Astrocyte of the cerebellum (primary cell): ENCODE results near the gene FYN.

Experiments used
- DNase-seq: peaks from one replicate; pipeline ENCODE4 v3.0.0-alpha.2; 2011; ENCODE audit warnings: low read depth
- H3K4me3 ChIP-seq: 2 replicates; pipeline ENCODE4 v1.5.1; 2011; ENCODE audit warnings: mild to moderate bottlenecking, low read depth, low read length, moderate library complexity
- in situ Hi-C: cut with HindIII; loops from 2 replicates; pipeline ENCODE4 v1.10.0; 2017; ENCODE audit warnings: low sequenced_read_pairs
- TF ChIP-seq, protein P1 (sequence below): IDR thresholded peaks from 2 replicates; pipeline ENCODE4 v1.5.1; 2012; ENCODE audit warnings: low read length, low read depth, moderate library complexity, mild to moderate bottlenecking; ENCODE audit errors: missing control alignments

Gene FYN

DNA sequence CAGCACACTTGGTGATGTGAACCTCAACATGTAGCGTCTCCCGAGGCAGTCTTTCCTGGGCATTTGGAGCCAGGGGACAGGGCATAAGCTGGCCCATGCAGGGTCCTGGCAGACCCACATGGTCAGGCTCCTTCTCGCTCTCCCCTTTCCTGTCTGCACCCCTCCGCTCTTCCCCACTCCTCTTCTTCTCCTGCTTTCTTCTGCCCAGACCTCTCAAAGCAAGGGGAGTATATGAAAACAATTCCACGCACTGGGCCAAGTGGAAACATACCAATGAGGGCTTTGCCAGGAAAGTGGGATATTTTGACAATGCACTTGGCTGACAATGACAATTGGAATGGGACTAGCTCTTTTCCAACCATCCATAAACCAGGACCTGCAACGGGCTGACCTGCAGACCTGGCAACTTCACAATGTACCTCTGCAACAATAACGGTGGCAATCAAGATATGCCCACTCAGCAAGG, 208.7 kb downstream of the FYN start:
- no peak for DNase-seq
- in situ Hi-C loops: no loop called here
- TF ChIP-seq, protein P1, sequence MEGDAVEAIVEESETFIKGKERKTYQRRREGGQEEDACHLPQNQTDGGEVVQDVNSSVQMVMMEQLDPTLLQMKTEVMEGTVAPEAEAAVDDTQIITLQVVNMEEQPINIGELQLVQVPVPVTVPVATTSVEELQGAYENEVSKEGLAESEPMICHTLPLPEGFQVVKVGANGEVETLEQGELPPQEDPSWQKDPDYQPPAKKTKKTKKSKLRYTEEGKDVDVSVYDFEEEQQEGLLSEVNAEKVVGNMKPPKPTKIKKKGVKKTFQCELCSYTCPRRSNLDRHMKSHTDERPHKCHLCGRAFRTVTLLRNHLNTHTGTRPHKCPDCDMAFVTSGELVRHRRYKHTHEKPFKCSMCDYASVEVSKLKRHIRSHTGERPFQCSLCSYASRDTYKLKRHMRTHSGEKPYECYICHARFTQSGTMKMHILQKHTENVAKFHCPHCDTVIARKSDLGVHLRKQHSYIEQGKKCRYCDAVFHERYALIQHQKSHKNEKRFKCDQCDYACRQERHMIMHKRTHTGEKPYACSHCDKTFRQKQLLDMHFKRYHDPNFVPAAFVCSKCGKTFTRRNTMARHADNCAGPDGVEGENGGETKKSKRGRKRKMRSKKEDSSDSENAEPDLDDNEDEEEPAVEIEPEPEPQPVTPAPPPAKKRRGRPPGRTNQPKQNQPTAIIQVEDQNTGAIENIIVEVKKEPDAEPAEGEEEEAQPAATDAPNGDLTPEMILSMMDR: no peak
- no peak overlapping the region for H3K4me3 ChIP-seq

DNA sequence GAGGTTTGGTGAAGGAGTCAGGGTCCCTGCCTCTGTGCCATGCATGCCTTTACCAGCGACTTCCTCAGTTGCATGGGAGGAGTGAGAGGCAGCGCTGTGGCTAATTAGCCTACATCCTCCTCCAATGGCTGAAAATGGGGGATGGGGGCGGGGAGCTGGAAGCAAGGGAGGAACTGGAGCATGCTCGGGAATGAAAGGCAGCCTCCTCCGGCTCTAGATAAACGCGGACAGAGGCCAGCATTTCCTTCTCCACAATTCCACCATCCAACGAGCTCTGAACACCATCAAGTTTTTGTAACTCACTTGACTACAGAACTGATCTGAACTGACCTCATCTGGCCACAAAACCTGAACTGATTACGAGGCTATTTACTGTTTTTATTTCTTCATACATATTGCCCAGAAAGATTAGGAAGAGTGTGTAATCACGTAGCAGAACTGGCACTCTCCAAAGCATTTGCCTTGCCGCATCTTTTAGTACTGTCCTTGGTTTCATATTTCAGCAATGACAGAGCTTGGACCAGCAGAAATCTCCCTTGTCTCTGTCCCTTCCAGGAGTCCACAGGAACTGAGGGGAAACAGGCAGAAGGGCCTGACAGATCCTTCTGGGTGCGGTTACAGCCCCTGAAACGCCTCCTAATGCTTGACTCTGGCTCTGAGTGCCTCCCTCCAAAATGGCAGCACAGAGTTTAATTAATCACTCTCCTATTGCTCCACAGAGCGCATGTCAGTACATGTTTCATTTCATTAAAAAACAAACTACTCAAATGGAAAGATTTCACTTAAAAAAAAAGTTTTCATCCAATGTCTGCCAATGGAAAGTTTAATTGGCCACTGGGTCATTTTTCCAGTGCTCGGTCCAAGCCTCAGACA, 209.3 kb downstream of the FYN start:
- no peak overlapping the region for H3K4me3 ChIP-seq
- DNase-seq: no peak
- TF ChIP-seq, protein P1: no peak
- in situ Hi-C loops: no loop called here

DNA sequence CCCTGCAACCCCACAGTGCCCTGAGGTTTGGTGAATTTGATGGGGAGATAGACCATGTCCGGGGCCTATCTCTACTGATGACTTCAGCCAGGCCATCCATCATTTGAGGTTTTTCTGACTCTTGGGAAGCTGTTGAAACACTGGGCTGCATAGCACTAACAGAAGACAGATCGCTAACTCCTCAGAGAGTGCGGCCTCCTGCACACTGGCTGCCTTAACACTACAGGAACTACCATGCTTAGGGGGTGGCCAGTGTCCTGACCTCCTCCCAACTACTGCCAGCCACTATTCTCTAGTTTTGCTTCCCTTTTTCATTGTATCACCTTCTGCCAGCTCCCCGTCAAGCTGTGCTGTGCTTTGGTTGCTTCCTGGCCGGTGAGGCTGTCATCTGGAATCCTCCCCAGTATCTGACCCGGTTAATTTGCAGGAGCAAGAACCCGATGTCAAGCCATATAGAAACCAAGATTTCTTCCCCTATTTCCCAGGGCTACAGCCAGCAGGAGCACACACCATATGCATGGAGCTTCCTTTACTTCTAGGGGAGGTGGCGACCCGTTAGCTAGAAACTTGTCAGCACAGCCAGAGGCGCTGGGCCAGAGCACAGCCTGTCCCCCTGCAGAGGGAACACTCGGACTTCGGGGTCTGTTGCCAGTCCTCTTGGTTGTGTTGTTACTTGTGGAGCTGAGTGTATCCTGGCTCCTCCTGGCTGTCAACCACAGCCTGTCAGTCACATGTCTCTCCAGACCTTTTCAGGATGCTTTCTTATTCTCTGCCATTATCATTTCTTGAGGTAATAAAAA, 210.3 kb downstream of the FYN start:
- in situ Hi-C loops: no loop called here

DNA sequence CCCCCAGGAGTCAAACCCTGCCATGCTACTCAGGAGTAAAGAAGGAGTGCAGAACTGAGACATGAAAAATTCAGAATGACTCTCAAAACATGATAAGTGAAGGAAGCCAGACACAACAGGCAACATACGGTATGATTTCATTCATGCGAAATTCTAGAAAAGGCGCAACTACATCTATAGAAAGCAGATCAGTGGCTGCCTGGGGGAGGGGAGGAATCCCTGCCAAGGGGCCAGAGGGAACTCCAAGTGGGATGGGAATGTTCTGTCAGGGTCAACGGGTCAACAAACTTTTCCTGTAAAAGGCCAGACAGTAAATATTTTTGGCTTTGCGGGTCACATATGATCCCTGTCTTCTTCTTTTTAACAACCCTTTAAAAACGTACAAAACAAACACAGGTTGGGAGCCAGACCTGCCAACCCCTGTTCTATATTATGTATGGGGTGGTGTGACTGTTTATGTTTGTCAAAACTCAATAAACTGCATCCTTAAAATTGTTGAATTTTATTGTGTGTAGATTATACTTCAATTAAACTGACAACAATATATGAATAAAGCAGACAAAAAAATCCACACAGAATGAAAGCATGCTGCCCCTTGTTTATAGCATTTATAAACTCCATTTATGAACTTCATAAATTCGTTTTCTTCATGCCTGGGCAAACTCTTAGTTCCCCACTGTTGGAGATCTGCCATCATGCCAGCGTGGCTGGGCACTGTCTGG, 211.0 kb downstream of the FYN start:
- in situ Hi-C loops: no loop called here

More for the DNA sequence above, 210.3 kb downstream of the FYN start:
- TF ChIP-seq, protein P1: no peak
- no peak for DNase-seq
- no peak overlapping the region for H3K4me3 ChIP-seq

DNA sequence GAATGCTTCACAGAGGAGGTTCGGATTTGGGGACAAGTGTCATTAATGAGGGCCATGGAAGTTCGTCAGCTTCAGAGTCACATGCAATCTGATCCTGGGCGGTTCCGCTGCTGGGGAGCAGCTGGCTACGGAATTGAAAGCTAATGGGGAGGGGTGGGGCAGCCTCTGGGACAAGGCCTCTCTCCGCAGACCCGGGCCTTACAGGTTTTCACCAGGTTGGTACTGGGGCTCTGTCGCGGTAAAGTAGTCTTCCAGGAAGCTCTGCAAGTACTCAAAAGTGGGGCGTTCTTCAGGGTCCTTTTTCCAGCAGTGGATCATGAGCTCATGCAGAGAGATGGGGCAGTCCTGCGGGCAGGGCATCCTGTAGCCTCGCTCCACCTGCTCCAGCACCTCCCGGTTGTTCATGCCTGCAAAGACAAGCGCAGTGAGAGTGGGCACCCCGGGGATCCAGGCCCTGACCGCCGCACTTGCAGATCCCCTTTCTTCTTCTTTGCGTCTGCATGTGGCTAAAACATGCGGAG, 211.7 kb downstream of the FYN start:
- in situ Hi-C loops: no loop called here
- no peak for DNase-seq
- TF ChIP-seq, protein P1: no peak
- no peak overlapping the region for H3K4me3 ChIP-seq

More for the DNA sequence above, 211.0 kb downstream of the FYN start:
- H3K4me3 ChIP-seq: no peak overlapping the region
- TF ChIP-seq, protein P1: no peak
- DNase-seq: no peak

DNA sequence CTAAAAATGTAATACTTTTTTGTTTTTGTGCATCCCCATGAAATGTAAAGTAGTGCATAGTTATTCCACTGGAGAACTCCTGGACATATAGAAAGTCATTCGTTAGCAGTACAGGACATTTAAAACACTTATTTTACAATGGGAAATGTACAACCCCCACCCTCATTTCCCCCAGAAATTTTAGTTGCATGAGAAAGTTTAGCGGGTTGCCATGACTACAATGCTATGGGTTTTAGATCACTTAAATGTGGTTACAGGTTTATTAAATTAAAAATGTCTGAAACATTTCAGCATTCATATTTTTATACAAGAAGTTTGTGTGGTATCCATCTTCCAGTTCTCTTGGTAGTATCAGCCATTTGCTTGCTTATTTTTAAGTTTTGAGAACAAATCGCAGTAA, 212.7 kb downstream of the FYN start:
- DNase-seq: no peak
- TF ChIP-seq, protein P1: no peak
- no peak overlapping the region for H3K4me3 ChIP-seq
- in situ Hi-C loops: no loop called here
